GM12878 (cell line): ENCODE results near the gene OR2L13. TPM values are rescaled to one million over a fixed set of nuclear protein-coding genes. Genes with fewer than 3 reads are reported as not detected.

Experiments
- ATAC-seq: fragments of 200-7000 bp; cut with Tn5 transposase; 3 replicates; pipeline ENCODE4 v1.9.1; 2020; ENCODE audit warnings: mild to moderate bottlenecking, moderate library complexity
- BruUV-seq: library from RNA; stranded (reverse); fragments of 400-500 nt; replicated peaks from 2 replicates; lab custom pipeline; 2021; lab: Mats Ljungman, UMichigan
- CTCF ChIA-PET: fragments of 300-600 bp; sonication (Branson Sonifier 250); formaldehyde crosslinking; extraction: SDS; loops from one replicate; lab custom pipeline; 2021; ENCODE audit warnings: inconsistent platforms; lab: Yijun Ruan, JAX
- POLR2A ChIA-PET: fragments of 350-600 bp; formaldehyde crosslinking; extraction: SDS; loops from one replicate; lab custom pipeline; 2021; ENCODE audit warnings: inconsistent platforms; lab: Charles Lee
- RAD21 ChIA-PET: fragments of 300-600 bp; sonication (Branson Sonifier 250); formaldehyde crosslinking; loops from one replicate; lab custom pipeline; 2023; ENCODE audit warnings: antibody characterized with exemption; ENCODE audit not compliant: unreplicated experiment; lab: Charles Lee
- SMC1A ChIA-PET: fragments of 300-600 bp; sonication (Branson Sonifier 250); formaldehyde crosslinking; loops from one replicate; lab custom pipeline; 2023; ENCODE audit not compliant: unreplicated experiment, uncharacterized antibody; lab: Charles Lee
- DNase-seq: peaks from one replicate; pipeline ENCODE4 v3.0.0-alpha.2; 2011; ENCODE audit warnings: low read depth, low spot score
- FAIRE-seq: peaks from 3 replicates; lab custom pipeline; 2011; peaks lifted over from hg19 to GRCh38; lab: Jason Lieb, UNC
- H2AFZ ChIP-seq: 2 replicates; pipeline ENCODE4 v1.6.0; 2011; ENCODE audit warnings: low read depth, low read length, control low read depth; ENCODE audit not compliant: control insufficient read depth
- H3K27ac ChIP-seq: 2 replicates; pipeline ENCODE4 v1.5.1; 2011; ENCODE audit warnings: control low read depth; ENCODE audit not compliant: control insufficient read depth, insufficient read depth
- H3K27me3 ChIP-seq, 2 experiments: replicated peaks in 1 of 2; 2 replicates each; pipeline versions ENCODE4 v1.6.0 to v1.6.1; 2011; ENCODE audit warnings: low read length in 1 of 2; ENCODE audit not compliant: control insufficient read depth in 2 of 2, insufficient read depth in 2 of 2
- H3K36me3 ChIP-seq, 2 experiments: 2 replicates each; pipeline ENCODE4 v1.5.1; 2011; ENCODE audit warnings: low read length in 1 of 2; ENCODE audit not compliant: control insufficient read depth in 2 of 2, insufficient read depth in 2 of 2
- H3K4me1 ChIP-seq: 2 replicates; pipeline ENCODE4 v1.6.1; 2011; ENCODE audit warnings: mild to moderate bottlenecking, low read length, moderate library complexity, mixed read lengths; ENCODE audit not compliant: control insufficient read depth, insufficient read depth
- H3K4me2 ChIP-seq: 2 replicates; pipeline ENCODE4 v1.6.0; 2011; ENCODE audit warnings: control low read depth; ENCODE audit not compliant: control insufficient read depth, insufficient read depth
- H3K4me3 ChIP-seq: fragments of 200-600 bp; sonication (generic); 2 replicates; pipeline ENCODE4 v1.5.1; 2016
- H3K79me2 ChIP-seq: 2 replicates; pipeline ENCODE4 v1.6.0; 2011; ENCODE audit warnings: low read length; ENCODE audit not compliant: control insufficient read depth, insufficient read depth
- H3K9ac ChIP-seq: 2 replicates; pipeline ENCODE4 v1.8.0; 2011; ENCODE audit warnings: low read length, control low read depth, mixed read lengths; ENCODE audit not compliant: control insufficient read depth, insufficient read depth
- H3K9me3 ChIP-seq: replicated peaks from 3 replicates; pipeline ENCODE4 v1.5.1; 2011; ENCODE audit warnings: mild to moderate bottlenecking, low read length; ENCODE audit not compliant: control insufficient read depth, insufficient read depth
- H4K20me1 ChIP-seq: 2 replicates; pipeline ENCODE4 v1.6.0; 2011; ENCODE audit not compliant: control insufficient read depth, insufficient read depth
- EZH2 ChIP-seq: IDR thresholded peaks from 2 replicates; pipeline ENCODE4 v1.6.1; 2012; ENCODE audit warnings: low read depth, mild to moderate bottlenecking, control low read depth, inconsistent platforms, low read length, borderline replicate concordance; ENCODE audit not compliant: control insufficient read depth
- GATAD2B ChIP-seq: fragments of 450-650 bp; conservative IDR thresholded peaks from 2 replicates; pipeline ENCODE4 v1.6.1; 2017; ENCODE audit warnings: low read depth, mild to moderate bottlenecking, moderate library complexity
- MTA3 ChIP-seq: IDR thresholded peaks from 2 replicates; pipeline ENCODE4 v1.6.1; 2012; ENCODE audit warnings: low read length, inconsistent platforms, borderline replicate concordance
- NFIC ChIP-seq: IDR thresholded peaks from 2 replicates; pipeline ENCODE4 v1.6.1; 2012; ENCODE audit warnings: low read depth, mild to moderate bottlenecking, inconsistent platforms, low read length, moderate library complexity
- NFXL1 ChIP-seq: fragments of 450-650 bp; IDR thresholded peaks from 2 replicates; pipeline ENCODE4 v1.6.1; 2017; ENCODE audit warnings: antibody characterized with exemption, mild to moderate bottlenecking, borderline replicate concordance
- NR2C1 ChIP-seq: fragments of 450-650 bp; IDR thresholded peaks from 2 replicates; pipeline ENCODE4 v1.6.1; 2017; ENCODE audit warnings: antibody characterized with exemption, mild to moderate bottlenecking, moderate library complexity
- NR2F1 ChIP-seq: fragments of 450-650 bp; conservative IDR thresholded peaks from 2 replicates; pipeline ENCODE4 v1.6.1; 2017; ENCODE audit warnings: mild to moderate bottlenecking
- NRF1 ChIP-seq: conservative IDR thresholded peaks from 2 replicates; pipeline ENCODE4 v1.6.1; 2011; ENCODE audit warnings: mild to moderate bottlenecking, low read depth, low read length, improper control_type of control experiment
- SIN3A ChIP-seq: IDR thresholded peaks from 2 replicates; pipeline ENCODE4 v1.6.1; 2012; ENCODE audit warnings: low read depth, low read length, improper control_type of control experiment
- ZBED1 ChIP-seq: IDR thresholded peaks from 2 replicates; pipeline ENCODE4 v1.6.1; 2016; ENCODE audit warnings: borderline replicate concordance
- WGBS: methylation state at CpG from one replicate; pipeline ENCODE4 v1.1.6; 2016; ENCODE audit warnings: low lambda C conversion rate; ENCODE audit not compliant: insufficient replicate concordance, insufficient coverage; ENCODE audit errors: missing lambda C conversion rate; 5-methylcytosine and 5-hydroxymethylcytosine counted together
- in situ Hi-C: fragments of 300-500 bp; cut with MboI; formaldehyde crosslinking; loops from 9 replicates; pipeline ENCODE4 v1.14.3; 2018; ENCODE audit warnings: mixed read lengths
- intact Hi-C: fragments of 100-400 bp; cut with micrococcal nuclease; formaldehyde crosslinking; loops from one replicate; pipeline ENCODE4 v1.14.2; 2022; ENCODE audit not compliant: unreplicated experiment
- polyA plus RNA-seq, 11 experiments: library from polyadenylated mRNA; depleted of rRNA in 4 of 11; unstranded in 6 of 11; stranded (reverse) in 5 of 11; fragments of >200 nt; fragmentation: Nextera tagmentation in 4 of 11; fragmentation: Illumina TruSeq in 1 of 11; extraction: Ambion mirVana in 4 of 11; extraction: Trizol in 1 of 11; gene quantifications; 1 replicate in 1 of 11; 2 replicates in 10 of 11; pipeline versions ENCODE4 v1.2.1 to v1.2.3, GENCODE V29; 2011 to 2016; ENCODE audit warnings: inconsistent platforms in 2 of 11, missing spikeins in 2 of 11, low read depth in 1 of 11
- total RNA-seq, 4 experiments: library from RNA; depleted of rRNA in 3 of 4; stranded (reverse); fragments of >200 nt in 3 of 4; fragmentation: Illumina TruSeq in 1 of 4; extraction: Trizol in 1 of 4; gene quantifications; 2 replicates each; pipeline versions ENCODE4 v1.2.1 to v1.2.3, GENCODE V29; 2013 to 2021

The OR2L13 gene
- total and polyA plus RNA-seq, 10 of the 15 experiments (the other 5 are each of a cell fraction or from before 2014, with no cell fraction given): not detected

- TF ChIP-seq NR2F1: no peak
- no peak for TF ChIP-seq GATAD2B
- TF ChIP-seq NFIC: no peak
Measured at GRCh38 chr1:248127653-248128052, 32.7 kb downstream of the OR2L13 start (continued).

DNA sequence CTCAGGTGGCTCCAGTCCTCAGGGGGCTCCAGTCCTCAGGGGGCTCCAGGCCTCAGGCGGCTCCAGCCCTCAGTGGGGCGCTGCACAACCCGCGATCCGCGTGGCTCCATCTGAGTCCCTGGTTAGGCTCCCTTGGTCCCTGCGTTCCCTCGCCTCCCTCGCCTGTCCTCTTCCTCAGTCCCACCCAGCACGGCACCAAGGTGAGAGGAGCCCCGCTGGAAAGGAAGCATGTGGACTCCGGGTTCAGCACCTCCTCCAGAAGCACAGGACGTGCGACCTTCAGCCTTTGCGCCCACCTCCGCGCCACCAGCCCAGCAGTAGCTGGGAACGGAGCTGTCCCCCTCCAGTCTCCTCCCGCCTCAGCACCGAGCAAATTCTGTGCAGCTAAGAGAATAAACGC is 41.8 kb downstream of the OR2L13 start:
- Histone ChIP-seq H4K20me1 (no peaks in the 10 kb centered on the region), H3K9me3 (no peaks in the 10 kb centered on the region), H3K9ac (no peak overlapping the region), H3K4me1 (no peaks in the 10 kb centered on the region), H3K27me3 (no peaks in the 10 kb centered on the region), H3K36me3 (no peaks in the 10 kb centered on the region), H3K4me2 (no peak overlapping the region), H3K79me2 (no peaks in the 10 kb centered on the region), H3K4me3 (no peak overlapping the region), H3K27ac (no peak overlapping the region), H2AFZ (no peak overlapping the region)
- WGBS: 56% methylated on average over 21 of the region's 21 CpGs
- ChIA-PET CTCF (no interaction called here), POLR2A (no interaction called here), RAD21 (no interaction called here), SMC1A (no interaction called here)
- FAIRE-seq (no peak), DNase-seq (no peak), ATAC-seq (no peak)
- intact Hi-C loops (no loop called here), in situ Hi-C loops (no loop called here)
- BruUV-seq: no TSS peak
- no peak for TF ChIP-seq ZBED1
- TF ChIP-seq MTA3: no peak
- no peak for TF ChIP-seq NRF1
- no peak for TF ChIP-seq NR2C1
- TF ChIP-seq SIN3A: no peak
- no peak for TF ChIP-seq EZH2
- no peak for TF ChIP-seq NFXL1
